K562 (cell line): Measurements from ENCODE around the gene PNPO. TPM values are rescaled to one million over a fixed set of nuclear protein-coding genes. Genes with fewer than 3 reads are reported as not detected.

ENCODE experiments used
- CTCF ChIP-seq, 3 experiments: IDR thresholded peaks in 2 of 3; conservative IDR thresholded peaks in 1 of 3; 2 replicates each; pipeline ENCODE4 v1.5.1; 2011 to 2012; ENCODE audit warnings: low read length in 3 of 3, mild to moderate bottlenecking in 3 of 3, control low read depth in 2 of 3, improper control_type of control experiment in 1 of 3, inconsistent platforms in 1 of 3, low read depth in 1 of 3, mixed read lengths in 1 of 3, moderate library complexity in 1 of 3; ENCODE audit not compliant: insufficient read depth in 2 of 3
- CXXC5 ChIP-seq: fragments of 250-450 bp; sonication (Bioruptor Pico); IDR thresholded peaks from 2 replicates; pipeline ENCODE4 v1.8.0; 2022; ENCODE audit warnings: inconsistent platforms, mild to moderate bottlenecking, moderate library complexity
- FOXJ2 ChIP-seq: fragments of 200-800 bp; sonication (Bioruptor generic); IDR thresholded peaks from 2 replicates; pipeline ENCODE4 v1.6.1; 2016; ENCODE audit warnings: missing genetic modification characterization, missing compliant biosample characterization
- HIVEP1 ChIP-seq: fragments of 250-450 bp; sonication (Bioruptor Pico); IDR thresholded peaks from 2 replicates; pipeline ENCODE4 v1.4.0; 2020; ENCODE audit warnings: mild to moderate bottlenecking
- HMG20A ChIP-seq: fragments of 450-650 bp; formaldehyde crosslinking; conservative IDR thresholded peaks from 2 replicates; pipeline ENCODE4 v1.4.0; 2020; ENCODE audit warnings: mild to moderate bottlenecking, mixed read lengths
- HMG20B ChIP-seq: fragments of 250-450 bp; sonication (Bioruptor Pico); IDR thresholded peaks from 2 replicates; pipeline ENCODE4 v1.5.0; 2021; ENCODE audit warnings: mild to moderate bottlenecking
- RERE ChIP-seq: sonication (generic); formaldehyde crosslinking; IDR thresholded peaks from 2 replicates; pipeline ENCODE4 v1.8.0; 2023; ENCODE audit warnings: missing genetic modification reagents, mild to moderate bottlenecking, borderline replicate concordance
- SIRT6 ChIP-seq: IDR thresholded peaks from one replicate; pipeline ENCODE4 v1.6.1; 2012; ENCODE audit warnings: low read depth, mild to moderate bottlenecking, control low read depth, inconsistent platforms, low read length, moderate library complexity
- ZBED1 ChIP-seq: IDR thresholded peaks from 2 replicates; pipeline ENCODE4 v1.6.1; 2014
- ZBTB1 ChIP-seq: sonication (generic); formaldehyde crosslinking; IDR thresholded peaks from 2 replicates; pipeline ENCODE4 v1.8.1; 2023; ENCODE audit warnings: missing genetic modification reagents, low read depth, mild to moderate bottlenecking, borderline replicate concordance
- ZNF445 ChIP-seq: fragments of 250-450 bp; sonication (Bioruptor Pico); IDR thresholded peaks from 2 replicates; pipeline ENCODE4 v1.4.0; 2020; ENCODE audit warnings: low read depth, mild to moderate bottlenecking, moderate library complexity
- ZNF592 ChIP-seq: fragments of 450-650 bp; IDR thresholded peaks from 2 replicates; pipeline ENCODE4 v1.6.1; 2017; ENCODE audit warnings: antibody characterized with exemption, mild to moderate bottlenecking
- ZNF785 ChIP-seq: fragments of 250-450 bp; sonication (Bioruptor Pico); IDR thresholded peaks from 2 replicates; pipeline ENCODE4 v1.4.0; 2020; ENCODE audit warnings: mild to moderate bottlenecking
- polyA plus RNA-seq, 8 experiments: library from polyadenylated mRNA; depleted of rRNA in 4 of 8; stranded (reverse) in 5 of 8; unstranded in 3 of 8; fragments of >200 nt; fragmentation: Nextera tagmentation in 2 of 8; fragmentation: Illumina TruSeq in 1 of 8; extraction: Ambion mirVana in 2 of 8; extraction: Trizol in 1 of 8; gene quantifications; 2 replicates each; pipeline versions ENCODE4 v1.2.1 to v1.2.3, GENCODE V29; 2011 to 2014; ENCODE audit warnings: inconsistent platforms in 1 of 8, missing spikeins in 1 of 8
- total RNA-seq, 7 experiments: library from RNA; depleted of rRNA in 6 of 7; stranded (reverse); fragments of >200 nt in 6 of 7; fragmentation: Illumina TruSeq in 2 of 7; extraction: Trizol in 2 of 7; gene quantifications; 2 replicates each; pipeline versions ENCODE4 v1.2.1 to v1.2.3, GENCODE V29; 2011 to 2021; ENCODE audit warnings: low replicate concordance in 1 of 7
- TF ChIP-seq, protein P1 (sequence below): fragments of 250-450 bp; sonication (Bioruptor Pico); IDR thresholded peaks from 2 replicates; pipeline ENCODE4 v1.9.0; 2021; ENCODE audit warnings: mild to moderate bottlenecking, inconsistent platforms

The PNPO gene
- total and polyA plus RNA-seq, 9 of the 15 experiments (the other 6 are each of a cell fraction or from before 2014, with no cell fraction given), result 16.6 to 39.0 (median 27.4) TPM

DNA sequence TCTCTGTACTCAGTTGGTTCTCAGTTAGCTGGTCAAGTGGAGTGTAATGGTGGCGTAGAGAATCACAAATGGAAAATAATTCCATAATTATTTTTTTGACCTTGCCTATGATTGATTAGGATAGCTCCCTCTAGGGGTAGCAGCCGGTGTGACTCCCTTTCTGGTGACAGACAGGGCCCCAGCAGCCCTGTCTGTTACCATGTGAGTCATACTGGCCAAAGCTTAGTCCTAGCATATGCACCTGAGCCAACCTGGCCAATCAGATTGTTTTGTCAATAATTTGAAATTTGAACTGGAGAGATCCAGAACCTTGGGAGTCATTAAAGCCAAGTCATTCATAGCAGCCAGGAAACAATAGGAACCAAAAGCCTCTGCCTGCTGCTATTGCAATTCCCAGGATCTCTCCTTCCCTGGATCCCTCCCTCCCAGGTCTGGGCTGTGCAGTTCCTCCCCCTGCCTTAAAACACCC, 5.6 kb downstream of the PNPO start (continued):
- 0 out of 2 replicates have a peak, but pooled peaks have one; percentile 23 for TF ChIP-seq ZNF592
- TF ChIP-seq HIVEP1 (CRISPR knock-in tag), result no peak
- no peak for TF ChIP-seq HMG20A (CRISPR knock-in tag)
- no peak for TF ChIP-seq ZBTB1 (CRISPR knock-in tag)
- no peak for TF ChIP-seq HMG20B (CRISPR knock-in tag)
- no peak for TF ChIP-seq ZNF445 (CRISPR knock-in tag)
- no peak for TF ChIP-seq ZNF785
- TF ChIP-seq, protein P1, sequence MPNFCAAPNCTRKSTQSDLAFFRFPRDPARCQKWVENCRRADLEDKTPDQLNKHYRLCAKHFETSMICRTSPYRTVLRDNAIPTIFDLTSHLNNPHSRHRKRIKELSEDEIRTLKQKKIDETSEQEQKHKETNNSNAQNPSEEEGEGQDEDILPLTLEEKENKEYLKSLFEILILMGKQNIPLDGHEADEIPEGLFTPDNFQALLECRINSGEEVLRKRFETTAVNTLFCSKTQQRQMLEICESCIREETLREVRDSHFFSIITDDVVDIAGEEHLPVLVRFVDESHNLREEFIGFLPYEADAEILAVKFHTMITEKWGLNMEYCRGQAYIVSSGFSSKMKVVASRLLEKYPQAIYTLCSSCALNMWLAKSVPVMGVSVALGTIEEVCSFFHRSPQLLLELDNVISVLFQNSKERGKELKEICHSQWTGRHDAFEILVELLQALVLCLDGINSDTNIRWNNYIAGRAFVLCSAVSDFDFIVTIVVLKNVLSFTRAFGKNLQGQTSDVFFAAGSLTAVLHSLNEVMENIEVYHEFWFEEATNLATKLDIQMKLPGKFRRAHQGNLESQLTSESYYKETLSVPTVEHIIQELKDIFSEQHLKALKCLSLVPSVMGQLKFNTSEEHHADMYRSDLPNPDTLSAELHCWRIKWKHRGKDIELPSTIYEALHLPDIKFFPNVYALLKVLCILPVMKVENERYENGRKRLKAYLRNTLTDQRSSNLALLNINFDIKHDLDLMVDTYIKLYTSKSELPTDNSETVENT (CRISPR knock-in tag), result no peak
- no peak for TF ChIP-seq ZBED1
- no peak for TF ChIP-seq FOXJ2 (tag)
- TF ChIP-seq CXXC5 (CRISPR knock-in tag), result no peak
- TF ChIP-seq SIRT6, result no peak
- no peak for TF ChIP-seq RERE (CRISPR knock-in tag)
- peak; percentile 70 to 96 (median 88) for TF ChIP-seq CTCF (IDR thresholded peaks at IDR 0.05 in 2 of 3, conservative IDR thresholded peaks at IDR 0.05 in 1 of 3; ENCODE audit: insufficient read depth in 2 of 3, low read depth in 1 of 3, low read length in 3 of 3)
